ENCODE data around the gene KCNH3.

GRCh38 chr12:49529414-49529813 lies 9.4 kb upstream of the KCNH3 start:
- no peak for TF ChIP-seq POLR2A (IDR thresholded peaks at IDR 0.05)
- no peak for TF ChIP-seq CTCF (IDR thresholded peaks at IDR 0.05)
- TF ChIP-seq POLR2AphosphoS5 (IDR thresholded peaks at IDR 0.05), result no peak
- no peak for TF ChIP-seq EP300 (IDR thresholded peaks at IDR 0.05)
